SK-N-SH (cell line): ENCODE measurements around the gene SLC6A13.

Experiments
- CTCF ChIP-seq: fragments of 200-600 bp; sonication (generic); IDR thresholded peaks from 2 replicates; pipeline ENCODE4 v1.6.1; 2017; ENCODE audit warnings: antibody characterized with exemption, mild to moderate bottlenecking, moderate library complexity
- FOSL2 ChIP-seq: IDR thresholded peaks from 2 replicates; pipeline ENCODE4 v1.4.0; 2012; ENCODE audit warnings: low read depth, mild to moderate bottlenecking, moderate library complexity, borderline replicate concordance
- GATA2 ChIP-seq: sonication (generic); formaldehyde crosslinking; IDR thresholded peaks from 2 replicates; pipeline ENCODE4 v1.5.0; 2020; ENCODE audit warnings: mild to moderate bottlenecking, missing genetic modification reagents
- MEF2A ChIP-seq: IDR thresholded peaks from 2 replicates; pipeline ENCODE4 v1.4.0; 2012; ENCODE audit warnings: low read depth, borderline replicate concordance

- TF ChIP-seq CTCF: no peak
- TF ChIP-seq MEF2A: no peak
- TF ChIP-seq GATA2 (CRISPR knock-in tag): no peak
- TF ChIP-seq FOSL2: no peak
Observed at GRCh38 chr12:178829-179109, 83.9 kb downstream of the SLC6A13 start.
